ENCODE measurements around the gene ZC3H10. TPM values are rescaled to one million over a fixed set of nuclear protein-coding genes. Genes with fewer than 3 reads are reported as not detected.

Gene ZC3H10
- total and polyA plus RNA-seq, 9 donors = 4.1 to 7.7 (median 4.8) TPM

- H3K4me1 ChIP-seq (ENCODE audit: control insufficient read depth, insufficient read depth, low read length) = peaks cover 37% of the 10 kb centered on the region
- H3K4me3 ChIP-seq (ENCODE audit: low read length) = peak overlapping the region; percentile 84
- peaks cover 26% of the 10 kb centered on the region for H3K27me3 ChIP-seq (ENCODE audit: control insufficient read depth, insufficient read depth, low read length)
- peaks cover 20% of the 10 kb centered on the region for H3K36me3 ChIP-seq (ENCODE audit: control insufficient read depth, insufficient read depth, low read length)
- H3K27ac ChIP-seq (ENCODE audit: low read length) = peak overlapping the region; percentile 90
- H3K9me3 ChIP-seq (replicated peaks; ENCODE audit: control insufficient read depth, low read depth, low read length) = no peaks in the 10 kb centered on the region
- 26% methylated on average over 8 of the region's 20 CpGs for WGBS (ENCODE audit: insufficient coverage)
- no peak for DNase-seq
These were observed 37.4 kb upstream of the ZC3H10 start for GRCh38 chr12:56080556-56081138.

GRCh38 chr12:56081393-56082347, 36.4 kb upstream of the ZC3H10 start:
- WGBS (ENCODE audit: insufficient coverage) = no CpG with 5 or more reads among the region's 6 CpGs
- H3K4me1 ChIP-seq (ENCODE audit: control insufficient read depth, insufficient read depth, low read length) = peaks cover 40% of the 10 kb centered on the region
- H3K27ac ChIP-seq (ENCODE audit: low read length) = peak overlapping the region; percentile 90
- no peaks in the 10 kb centered on the region for H3K9me3 ChIP-seq (replicated peaks; ENCODE audit: control insufficient read depth, low read depth, low read length)
- peak; percentile 83 for DNase-seq
- peaks cover 26% of the 10 kb centered on the region for H3K27me3 ChIP-seq (ENCODE audit: control insufficient read depth, insufficient read depth, low read length)
- H3K36me3 ChIP-seq (ENCODE audit: control insufficient read depth, insufficient read depth, low read length) = peaks cover 28% of the 10 kb centered on the region
- H3K4me3 ChIP-seq (ENCODE audit: low read length) = peak overlapping the region; percentile 84

- WGBS (ENCODE audit: insufficient coverage) = no CpG with 5 or more reads among the region's 2 CpGs
- H3K9me3 ChIP-seq (replicated peaks; ENCODE audit: control insufficient read depth, low read depth, low read length) = no peaks in the 10 kb centered on the region
These were observed 35.7 kb upstream of the ZC3H10 start for GRCh38 chr12:56082382-56082781.

GRCh38 chr12:56082967-56083366, 35.1 kb upstream of the ZC3H10 start:
- Histone ChIP-seq H3K4me3 (ENCODE audit: low read length) (no peak overlapping the region), H3K4me1 (ENCODE audit: control insufficient read depth, insufficient read depth, low read length) (peaks cover 42% of the 10 kb centered on the region), H3K36me3 (ENCODE audit: control insufficient read depth, insufficient read depth, low read length) (peaks cover 35% of the 10 kb centered on the region), H3K27me3 (ENCODE audit: control insufficient read depth, insufficient read depth, low read length) (peaks cover 26% of the 10 kb centered on the region), H3K9me3 (replicated peaks; ENCODE audit: control insufficient read depth, low read depth, low read length) (no peaks in the 10 kb centered on the region), H3K27ac (ENCODE audit: low read length) (peak overlapping the region; percentile 39)
- no CpG with 5 or more reads among the region's 3 CpGs for WGBS (ENCODE audit: insufficient coverage)
- no peak for DNase-seq

More at GRCh38 chr12:56082382-56082781, 35.7 kb upstream of the ZC3H10 start:
- DNase-seq = no peak
- Histone ChIP-seq H3K27me3 (ENCODE audit: control insufficient read depth, insufficient read depth, low read length) (peaks cover 26% of the 10 kb centered on the region), H3K27ac (ENCODE audit: low read length) (peak overlapping the region; percentile 39), H3K4me1 (ENCODE audit: control insufficient read depth, insufficient read depth, low read length) (peaks cover 42% of the 10 kb centered on the region), H3K4me3 (ENCODE audit: low read length) (peak overlapping the region; percentile 84), H3K36me3 (ENCODE audit: control insufficient read depth, insufficient read depth, low read length) (peaks cover 29% of the 10 kb centered on the region)

GRCh38 chr12:56084958-56085543, 33.0 kb upstream of the ZC3H10 start:
- no peaks in the 10 kb centered on the region for H3K9me3 ChIP-seq (replicated peaks; ENCODE audit: control insufficient read depth, low read depth, low read length)
- no peak for DNase-seq
- WGBS (ENCODE audit: insufficient coverage) = 87% methylated on average over 13 of the region's 15 CpGs

GRCh38 chr12:56086096-56086495, 32.0 kb upstream of the ZC3H10 start:
- Histone ChIP-seq H3K4me1 (ENCODE audit: control insufficient read depth, insufficient read depth, low read length) (peaks cover 25% of the 10 kb centered on the region), H3K9me3 (replicated peaks; ENCODE audit: control insufficient read depth, low read depth, low read length) (no peaks in the 10 kb centered on the region), H3K36me3 (ENCODE audit: control insufficient read depth, insufficient read depth, low read length) (peaks cover 45% of the 10 kb centered on the region), H3K4me3 (ENCODE audit: low read length) (no peak overlapping the region), H3K27me3 (ENCODE audit: control insufficient read depth, insufficient read depth, low read length) (peaks cover 4% of the 10 kb centered on the region), H3K27ac (ENCODE audit: low read length) (no peak overlapping the region)
- no peak for DNase-seq
- WGBS (ENCODE audit: insufficient coverage) = no CpG with 5 or more reads among the region's 3 CpGs

More at GRCh38 chr12:56084958-56085543, 33.0 kb upstream of the ZC3H10 start:
- Histone ChIP-seq H3K27ac (ENCODE audit: low read length) (no peak overlapping the region), H3K36me3 (ENCODE audit: control insufficient read depth, insufficient read depth, low read length) (peaks cover 45% of the 10 kb centered on the region), H3K4me3 (ENCODE audit: low read length) (no peak overlapping the region), H3K27me3 (ENCODE audit: control insufficient read depth, insufficient read depth, low read length) (peaks cover 15% of the 10 kb centered on the region), H3K4me1 (ENCODE audit: control insufficient read depth, insufficient read depth, low read length) (peaks cover 32% of the 10 kb centered on the region)

- Histone ChIP-seq H3K27me3 (ENCODE audit: control insufficient read depth, insufficient read depth, low read length) (no peaks in the 10 kb centered on the region), H3K4me1 (ENCODE audit: control insufficient read depth, insufficient read depth, low read length) (peaks cover 25% of the 10 kb centered on the region), H3K36me3 (ENCODE audit: control insufficient read depth, insufficient read depth, low read length) (peaks cover 45% of the 10 kb centered on the region), H3K27ac (ENCODE audit: low read length) (no peak overlapping the region), H3K4me3 (ENCODE audit: low read length) (no peak overlapping the region), H3K9me3 (replicated peaks; ENCODE audit: control insufficient read depth, low read depth, low read length) (no peaks in the 10 kb centered on the region)
- 88% methylated on average over 4 of the region's 6 CpGs for WGBS (ENCODE audit: insufficient coverage)
- DNase-seq = no peak
These were observed 31.5 kb upstream of the ZC3H10 start for GRCh38 chr12:56086608-56087007.

- Histone ChIP-seq H3K4me1 (ENCODE audit: control insufficient read depth, insufficient read depth, low read length) (peaks cover 24% of the 10 kb centered on the region), H3K4me3 (ENCODE audit: low read length) (no peak overlapping the region), H3K27me3 (ENCODE audit: control insufficient read depth, insufficient read depth, low read length) (no peaks in the 10 kb centered on the region), H3K9me3 (replicated peaks; ENCODE audit: control insufficient read depth, low read depth, low read length) (no peaks in the 10 kb centered on the region), H3K27ac (ENCODE audit: low read length) (peak overlapping the region; percentile 21), H3K36me3 (ENCODE audit: control insufficient read depth, insufficient read depth, low read length) (peaks cover 45% of the 10 kb centered on the region)
- 64% methylated on average over 2 of the region's 6 CpGs for WGBS (ENCODE audit: insufficient coverage)
- no peak for DNase-seq
These were observed 30.8 kb upstream of the ZC3H10 start for GRCh38 chr12:56087220-56087619.

GRCh38 chr12:56097738-56098137, 20.3 kb upstream of the ZC3H10 start:
- Histone ChIP-seq H3K4me3 (ENCODE audit: low read length) (no peak overlapping the region), H3K36me3 (ENCODE audit: control insufficient read depth, insufficient read depth, low read length) (peaks cover 74% of the 10 kb centered on the region), H3K27ac (ENCODE audit: low read length) (no peak overlapping the region), H3K27me3 (ENCODE audit: control insufficient read depth, insufficient read depth, low read length) (no peaks in the 10 kb centered on the region), H3K4me1 (ENCODE audit: control insufficient read depth, insufficient read depth, low read length) (no peaks in the 10 kb centered on the region), H3K9me3 (replicated peaks; ENCODE audit: control insufficient read depth, low read depth, low read length) (no peaks in the 10 kb centered on the region)
- DNase-seq = no peak
- WGBS (ENCODE audit: insufficient coverage) = 83% methylated on average over 3 of the region's 6 CpGs

GRCh38 chr12:56098592-56098991, 19.5 kb upstream of the ZC3H10 start:
- no peak for DNase-seq
- no peaks in the 10 kb centered on the region for H3K9me3 ChIP-seq (replicated peaks; ENCODE audit: control insufficient read depth, low read depth, low read length)
- WGBS (ENCODE audit: insufficient coverage) = no CpG with 5 or more reads among the region's 3 CpGs

More at GRCh38 chr12:56098592-56098991, 19.5 kb upstream of the ZC3H10 start:
- H3K27me3 ChIP-seq (ENCODE audit: control insufficient read depth, insufficient read depth, low read length) = no peaks in the 10 kb centered on the region
- no peak overlapping the region for H3K4me3 ChIP-seq (ENCODE audit: low read length)
- peaks cover 70% of the 10 kb centered on the region for H3K36me3 ChIP-seq (ENCODE audit: control insufficient read depth, insufficient read depth, low read length)
- H3K27ac ChIP-seq (ENCODE audit: low read length) = no peak overlapping the region
- no peaks in the 10 kb centered on the region for H3K4me1 ChIP-seq (ENCODE audit: control insufficient read depth, insufficient read depth, low read length)

Measured in muscle of leg (tissue), 11 donors.